Measurements from ENCODE around the gene FCN2.
A peak's percentile ranks its signal among the peaks of the same experiment; 100 is the strongest.

FCN2 gene

DNA sequence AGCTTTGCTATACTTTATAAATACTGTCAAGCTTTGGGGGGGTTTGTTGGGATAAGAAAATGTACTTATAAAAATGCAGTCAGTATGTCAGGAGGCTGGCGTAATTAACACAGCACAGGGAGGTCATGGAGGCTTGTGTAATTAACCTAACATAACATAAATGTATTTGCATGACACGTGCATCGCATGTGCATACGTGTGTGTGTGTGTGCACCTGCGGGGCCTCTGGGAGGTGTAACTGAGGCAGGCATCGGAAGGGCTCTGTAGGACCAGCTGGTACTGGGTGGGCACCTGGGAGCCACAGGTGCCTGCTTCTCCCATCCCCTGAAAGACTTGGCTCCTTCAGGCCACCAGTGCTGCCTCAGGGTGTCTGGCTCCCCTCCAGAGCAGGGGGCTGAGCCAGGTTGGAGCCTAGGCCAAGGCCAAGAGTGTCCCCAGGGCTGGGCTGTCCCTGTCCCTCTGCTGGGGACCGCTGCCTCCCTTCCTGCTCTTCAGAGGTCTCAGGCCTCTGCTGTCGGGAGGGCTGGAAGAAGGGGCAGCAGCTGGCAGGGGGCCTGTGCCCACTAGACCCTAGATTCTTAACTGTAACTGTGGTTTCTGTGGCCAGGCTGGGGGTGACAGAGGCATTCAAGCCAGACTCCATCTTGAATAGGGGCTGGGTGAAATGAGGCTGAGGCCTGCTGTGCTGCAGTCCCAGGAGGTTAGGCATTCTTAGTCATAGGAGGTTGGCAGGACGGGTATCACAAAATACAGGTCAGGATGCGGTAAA is 9.0 kb downstream of the FCN2 start:
- no peak for DNase-seq

GRCh38 chr9:134890155-134890495 is 9.5 kb downstream of the FCN2 start:
- no peak for DNase-seq

DNA sequence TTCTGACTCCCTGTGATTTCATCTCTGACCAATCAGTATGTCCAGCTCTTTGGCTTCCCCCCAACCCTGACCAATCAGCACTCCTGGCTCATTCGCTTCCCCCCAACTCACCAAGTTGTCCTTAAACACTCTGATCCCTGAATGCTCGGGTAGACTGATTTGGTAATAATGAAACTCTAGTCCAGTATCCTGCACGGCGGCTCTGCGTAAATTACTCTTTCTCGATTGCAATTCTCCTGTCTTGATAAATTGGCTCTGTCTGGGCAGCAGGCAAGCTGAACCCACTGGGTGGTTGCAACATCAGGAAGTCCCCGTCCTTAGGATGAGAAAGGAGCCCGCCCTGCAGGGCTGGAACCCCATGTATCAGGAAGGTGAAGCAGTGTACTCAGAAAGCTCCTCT is 10.4 kb downstream of the FCN2 start:
- DNase-seq: no peak

GRCh38 chr9:134891713-134892112 is 11.1 kb downstream of the FCN2 start:
- no peak for DNase-seq

DNA sequence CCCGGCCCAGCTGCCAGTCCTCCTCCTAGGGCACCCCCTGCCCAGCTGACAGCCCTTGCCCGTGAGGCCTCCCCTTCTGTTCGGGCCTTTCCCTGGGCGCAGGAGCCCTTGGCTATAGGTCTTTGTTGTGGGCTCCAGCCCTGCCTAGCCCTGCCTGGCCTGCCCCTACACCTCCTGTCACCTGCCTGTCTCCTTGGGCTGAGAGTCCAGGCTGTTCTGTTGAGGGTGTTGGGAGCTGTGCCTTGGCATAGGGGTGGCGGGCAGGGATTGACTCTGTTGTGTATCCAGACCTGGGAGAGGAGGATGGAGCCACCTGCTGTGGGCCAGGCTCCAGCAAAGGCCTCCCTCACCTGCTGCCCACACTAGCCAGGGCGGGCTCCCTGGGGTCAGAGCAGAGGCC is 11.6 kb downstream of the FCN2 start:
- DNase-seq: no peak

- no peak for DNase-seq
Observed at GRCh38 chr9:134892820-134893420, 12.3 kb downstream of the FCN2 start.

- no peak for DNase-seq
Observed at GRCh38 chr9:134894136-134894860, 13.7 kb downstream of the FCN2 start.

DNA sequence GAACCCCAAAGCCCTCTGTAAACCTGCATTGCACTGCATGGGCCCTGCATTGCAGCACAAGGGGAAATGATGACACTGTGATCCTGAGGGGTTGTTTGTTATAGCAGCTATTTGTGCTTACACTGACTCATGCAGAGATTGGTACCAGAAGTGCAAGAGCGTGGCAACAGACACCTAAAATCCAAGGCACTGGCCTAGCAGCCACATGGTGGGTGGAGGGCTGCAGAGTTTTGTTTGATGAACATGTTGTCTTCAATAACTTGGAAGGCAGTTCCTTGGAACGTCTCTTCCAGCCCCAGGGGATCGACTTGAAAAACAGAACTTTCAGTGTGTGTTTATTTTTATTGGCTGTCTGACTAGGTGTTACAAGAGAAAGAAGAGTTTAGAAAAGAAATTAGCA is 14.5 kb downstream of the FCN2 start:
- DNase-seq: no peak

- DNase-seq: no peak
Observed at GRCh38 chr9:134895567-134895907, 14.9 kb downstream of the FCN2 start.

DNA sequence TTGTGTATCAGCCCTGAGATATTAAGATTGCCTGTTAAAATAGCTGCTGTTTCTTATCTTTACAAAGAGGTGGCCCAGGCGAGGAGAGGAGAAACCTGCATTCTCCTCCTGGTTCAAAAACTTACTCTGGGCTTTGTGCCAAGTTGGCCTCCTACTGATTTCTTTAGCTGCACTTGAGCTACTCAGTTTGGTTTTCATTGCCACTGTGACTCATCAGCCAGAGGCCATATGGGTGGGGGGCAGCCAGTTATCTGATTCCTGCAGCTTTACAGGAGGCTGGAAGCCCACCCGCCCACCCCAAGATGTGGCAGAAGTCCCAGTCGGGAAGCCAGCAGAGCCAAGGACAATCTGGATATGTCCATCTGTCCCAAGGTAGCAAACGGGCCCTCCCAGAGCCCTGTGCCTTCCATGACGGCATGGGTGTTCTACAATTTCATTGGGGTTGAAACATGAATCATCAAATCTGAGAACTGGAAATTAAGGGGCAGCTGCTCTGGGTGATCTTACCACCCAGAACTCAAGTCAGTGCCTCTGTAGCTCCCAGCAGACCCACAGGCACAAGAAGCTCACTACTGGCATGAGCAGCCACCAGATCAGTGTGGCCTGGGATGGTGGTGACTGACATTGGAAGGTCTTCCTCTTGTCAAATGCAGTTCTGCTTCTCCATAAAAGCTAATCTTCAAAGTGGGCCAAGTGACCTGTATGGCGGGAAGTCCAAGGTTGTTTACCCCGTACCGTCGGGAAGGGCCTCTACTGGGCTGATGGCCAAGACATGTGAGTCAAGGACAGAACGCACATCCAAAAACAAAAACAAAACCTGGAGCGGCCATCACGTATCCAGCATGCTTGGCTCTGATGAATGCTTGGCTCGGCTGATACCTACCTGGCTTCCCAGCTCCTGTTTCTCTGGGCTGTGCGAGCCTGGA is 15.6 kb downstream of the FCN2 start:
- peak; percentile 97 for DNase-seq

GRCh38 chr9:134896834-134897583 is 16.4 kb downstream of the FCN2 start:
- DNase-seq: no peak

DNA sequence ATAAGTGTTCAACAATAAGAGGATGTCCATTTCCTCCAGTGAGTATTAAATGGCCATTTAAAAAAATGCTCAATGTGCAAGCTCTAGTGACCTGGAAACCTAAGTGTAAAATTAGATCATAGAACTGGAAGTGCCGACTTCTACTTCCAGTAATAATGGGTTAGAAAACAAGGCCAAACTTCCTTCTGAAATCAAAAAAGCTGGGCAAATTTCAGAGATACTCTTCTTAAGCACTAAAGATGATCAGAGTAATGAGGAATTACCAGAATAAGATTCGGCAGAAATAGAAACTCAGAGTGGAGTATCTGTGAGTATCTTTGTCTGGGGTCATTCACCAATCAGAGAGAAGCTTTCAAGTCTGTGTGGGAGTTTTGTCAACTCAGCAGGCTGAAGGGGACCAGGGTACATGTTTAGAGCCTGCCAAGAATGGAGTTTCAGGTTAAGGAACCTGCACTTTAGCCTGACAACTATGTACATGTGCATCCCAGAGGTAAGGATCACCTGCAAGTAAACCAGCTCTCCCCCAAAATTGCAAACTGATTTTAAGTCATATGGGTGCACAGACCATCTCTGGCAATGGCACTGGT is 17.1 kb downstream of the FCN2 start:
- DNase-seq: no peak

- no peak for DNase-seq
Observed at GRCh38 chr9:134898319-134898718, 17.7 kb downstream of the FCN2 start.

DNA sequence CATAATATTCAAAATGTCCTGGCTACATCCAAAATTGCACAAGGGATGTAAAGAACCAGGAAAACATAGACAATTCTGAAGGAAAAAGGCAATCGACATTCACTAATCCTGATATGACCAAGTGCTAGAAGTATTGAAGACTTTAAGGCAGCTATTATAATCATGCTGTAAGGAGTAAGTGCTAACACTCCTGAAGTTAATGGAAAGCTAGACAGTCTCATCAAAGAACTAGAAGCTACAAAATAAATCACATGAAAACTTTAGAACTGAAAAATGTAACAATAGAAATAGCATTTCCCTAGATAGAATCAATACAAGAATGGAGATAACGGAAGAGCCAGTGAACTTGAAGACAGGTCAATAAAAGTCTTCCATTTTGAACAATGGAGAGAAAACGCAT is 18.6 kb downstream of the FCN2 start:
- no peak for DNase-seq

GRCh38 chr9:134899818-134900217 is 19.2 kb downstream of the FCN2 start:
- DNase-seq: no peak

- no peak for DNase-seq
Observed at GRCh38 chr9:134902936-134903335, 22.3 kb downstream of the FCN2 start.

DNA sequence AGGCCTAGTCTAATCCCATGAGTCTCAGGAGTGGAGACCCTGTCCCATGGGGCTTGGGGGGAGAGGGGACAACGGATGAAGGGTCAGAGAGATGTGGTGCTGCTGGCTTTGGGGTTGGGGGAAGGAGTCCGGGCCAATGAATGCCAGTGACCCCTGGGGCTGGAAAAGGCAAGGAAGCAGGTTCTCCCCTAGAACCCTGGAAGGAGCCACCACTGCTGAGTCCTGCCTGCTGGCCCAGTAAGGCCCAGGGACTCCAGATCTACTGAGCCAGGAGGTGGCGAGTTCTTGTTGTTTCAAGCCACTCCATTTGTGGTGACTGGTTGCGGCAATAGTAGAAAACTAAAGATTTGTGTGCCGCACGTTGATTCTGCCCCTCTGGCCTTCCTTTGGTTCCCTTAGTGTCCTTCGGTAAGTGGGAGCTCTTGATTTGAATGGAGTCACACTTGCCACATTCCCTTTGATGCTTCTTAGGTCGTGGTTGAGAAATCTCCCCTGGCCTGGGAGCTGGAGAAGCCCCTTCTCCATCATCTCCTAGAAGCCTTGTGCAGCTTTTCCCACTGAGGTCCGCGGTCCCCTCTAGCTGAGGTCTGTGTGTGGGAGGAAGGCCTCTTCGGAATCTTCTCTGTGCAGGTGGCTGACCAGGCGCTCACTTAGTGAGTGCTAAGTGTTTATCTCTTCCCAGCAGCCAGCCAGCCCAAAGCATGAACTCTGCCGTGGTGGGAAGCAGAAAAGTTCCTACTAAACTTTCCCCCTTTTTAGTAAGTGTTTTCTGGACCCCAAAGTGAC is 28.1 kb downstream of the FCN2 start:
- no peak for DNase-seq

- no peak for DNase-seq
Observed at GRCh38 chr9:134909511-134910481, 29.2 kb downstream of the FCN2 start.

DNA sequence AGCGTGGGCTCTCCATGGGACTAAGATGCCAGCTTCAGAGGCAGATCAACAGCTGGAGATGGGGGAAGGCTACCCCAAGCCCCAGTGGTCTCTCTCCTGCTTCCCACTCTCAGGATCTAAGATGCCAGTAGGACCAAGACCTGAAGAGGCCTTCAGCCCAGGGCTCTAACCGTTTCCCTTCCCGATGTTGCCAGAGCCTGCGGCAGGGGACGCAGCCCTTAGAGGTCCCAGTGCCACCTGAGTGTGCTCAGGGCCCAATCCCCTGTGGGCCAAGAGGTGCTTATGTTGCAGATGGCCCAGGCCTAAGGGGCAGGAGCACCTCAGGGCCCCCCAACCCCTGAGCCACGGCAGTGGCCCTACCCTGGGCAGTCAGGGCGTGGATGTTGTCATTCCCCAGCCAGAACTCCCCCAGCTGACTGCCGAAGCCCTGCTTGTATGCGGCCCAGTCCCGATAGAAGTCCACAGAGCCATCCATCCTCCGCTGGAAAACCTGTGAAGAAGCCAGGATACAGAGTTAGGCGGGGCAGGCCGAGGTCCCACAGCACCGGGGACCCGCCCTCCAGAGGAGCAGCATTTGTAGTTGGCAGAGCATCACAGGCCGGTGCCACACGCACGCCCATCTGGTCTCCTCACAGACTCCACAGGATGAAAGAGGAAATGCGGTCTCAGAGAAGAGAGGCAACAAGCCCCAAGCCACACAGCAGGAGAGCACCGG is 31.7 kb downstream of the FCN2 start:
- DNase-seq: no peak
